NCI-H2171 treated with DMSO at 0.1 percent for 48 hours (cell line): Measurements from ENCODE around the gene JAM2.

Experiments
- DNase-seq: peaks from one replicate; lab custom pipeline; 2025; lab: John Stamatoyannopoulos, UW

The JAM2 gene

GRCh38 chr21:25717491-25718147, 78.6 kb downstream of the JAM2 start:
- DNase-seq = no peak

- DNase-seq = no peak
These were observed 82.9 kb downstream of the JAM2 start for GRCh38 chr21:25721987-25722386.

- no peak for DNase-seq
These were observed 83.6 kb downstream of the JAM2 start for GRCh38 chr21:25722631-25723030.

GRCh38 chr21:25732091-25732760, 93.2 kb downstream of the JAM2 start:
- DNase-seq = no peak

GRCh38 chr21:25733859-25734653, 95.0 kb downstream of the JAM2 start:
- DNase-seq = peak; percentile 20

- DNase-seq = no peak
These were observed 95.5 kb downstream of the JAM2 start for GRCh38 chr21:25734654-25734903.

- peak; percentile 98 for DNase-seq
These were observed 96.0 kb downstream of the JAM2 start, which contains the start of the genes ATP5PF and GABPA for GRCh38 chr21:25734904-25735645. ATP5PF (minus strand) TSS chr21:25734904; CDS start chr21:25729794, 5,110 bp downstream. GABPA (plus strand) TSS chr21:25734972; CDS start chr21:25741599, 6,627 bp downstream.

- peak; percentile 87 for DNase-seq
These were observed 96.9 kb downstream of the JAM2 start for GRCh38 chr21:25735646-25736597.

- no peak for DNase-seq
These were observed 98.4 kb downstream of the JAM2 start for GRCh38 chr21:25737421-25737820.

- DNase-seq = no peak
These were observed 103.8 kb downstream of the JAM2 start for GRCh38 chr21:25742900-25743299.

- DNase-seq = no peak
These were observed 105.8 kb downstream of the JAM2 start for GRCh38 chr21:25744854-25745253.

- DNase-seq = no peak
These were observed 111.0 kb downstream of the JAM2 start for GRCh38 chr21:25750085-25750484.

- no peak for DNase-seq
These were observed 113.4 kb downstream of the JAM2 start for GRCh38 chr21:25752416-25752815.

GRCh38 chr21:25756190-25756932, 117.3 kb downstream of the JAM2 start:
- DNase-seq = no peak

GRCh38 chr21:25757531-25757930, 118.5 kb downstream of the JAM2 start:
- no peak for DNase-seq

- DNase-seq = no peak
These were observed 120.5 kb downstream of the JAM2 start for GRCh38 chr21:25759573-25759972.

- no peak for DNase-seq
These were observed 121.0 kb downstream of the JAM2 start for GRCh38 chr21:25760061-25760460.

GRCh38 chr21:25760677-25761076, 121.6 kb downstream of the JAM2 start:
- no peak for DNase-seq

GRCh38 chr21:25764065-25764464, 125.0 kb downstream of the JAM2 start:
- DNase-seq = no peak
